HG02678 (cell line): ENCODE measurements around the gene PROSER1.
"Not testable (repeated sequence)": the region's sequence is repeated elsewhere in the genome, so short reads cannot be mapped to it uniquely, and the experiment has no call there.

Experiments
- ATAC-seq: cut with Tn5 transposase; IDR thresholded peaks from one replicate; pipeline ENCODE4 v1.9.1; 2021; ENCODE audit warnings: mild to moderate bottlenecking, moderate library complexity; ENCODE audit not compliant: unreplicated experiment

Gene PROSER1

DNA sequence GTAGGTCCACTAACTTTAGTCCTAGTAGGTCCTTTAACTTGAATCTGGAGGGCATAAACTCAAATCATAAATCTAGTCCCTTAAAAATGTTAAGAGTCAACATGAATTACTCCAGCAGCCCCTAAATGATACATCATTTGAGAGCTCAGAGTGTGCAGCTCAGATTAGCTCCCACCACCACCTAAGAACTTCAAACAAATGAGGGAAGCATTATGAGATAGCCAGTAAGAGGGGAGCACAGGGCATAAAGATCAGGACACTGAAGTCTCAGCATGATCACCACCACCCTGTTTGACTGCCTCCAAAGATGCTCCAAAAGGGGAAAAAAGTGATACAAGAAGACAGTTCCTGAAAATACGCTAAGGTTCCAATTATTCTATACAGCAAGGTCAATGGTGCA lies 5.7 kb downstream of the PROSER1 start:
- no peak for ATAC-seq

DNA sequence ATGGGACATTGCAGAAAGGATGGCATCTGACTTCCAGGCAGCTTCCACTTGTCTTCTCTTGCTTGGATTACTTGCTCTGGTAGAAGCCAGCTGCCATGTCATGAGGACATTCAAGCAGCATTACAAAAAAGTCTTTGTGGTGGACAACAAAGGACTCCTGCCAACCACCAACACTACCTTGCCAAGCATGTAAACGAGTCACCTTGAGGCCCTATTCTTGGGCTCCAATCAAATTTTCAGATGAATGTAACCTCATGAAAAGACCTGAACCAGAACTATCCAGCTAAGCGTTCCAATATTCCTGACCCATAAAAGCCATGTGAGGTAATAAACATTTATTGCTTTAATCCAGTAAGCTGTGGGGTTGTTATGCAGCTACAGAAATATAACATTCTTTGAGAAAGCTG lies 12.5 kb downstream of the PROSER1 start:
- ATAC-seq: no peak

DNA sequence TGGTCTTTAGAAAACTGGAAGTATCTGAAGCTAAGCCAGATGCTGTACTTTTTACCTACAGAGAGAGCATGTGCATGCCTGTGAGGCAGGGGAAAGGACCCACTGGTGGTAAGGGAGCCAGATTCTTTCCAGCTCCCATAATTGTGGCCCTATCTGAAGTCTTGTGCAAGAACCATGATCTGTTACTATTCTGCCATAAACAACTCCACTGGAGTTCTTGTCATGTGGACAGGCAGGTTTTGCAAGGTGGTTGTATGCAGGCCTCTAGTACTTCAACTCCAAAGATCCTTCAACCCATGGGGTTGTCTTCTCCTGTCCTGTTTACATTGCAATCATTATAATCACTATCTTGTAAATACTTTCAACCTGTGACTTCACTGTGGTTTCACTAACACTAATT lies 14.1 kb downstream of the PROSER1 start:
- no peak for ATAC-seq

DNA sequence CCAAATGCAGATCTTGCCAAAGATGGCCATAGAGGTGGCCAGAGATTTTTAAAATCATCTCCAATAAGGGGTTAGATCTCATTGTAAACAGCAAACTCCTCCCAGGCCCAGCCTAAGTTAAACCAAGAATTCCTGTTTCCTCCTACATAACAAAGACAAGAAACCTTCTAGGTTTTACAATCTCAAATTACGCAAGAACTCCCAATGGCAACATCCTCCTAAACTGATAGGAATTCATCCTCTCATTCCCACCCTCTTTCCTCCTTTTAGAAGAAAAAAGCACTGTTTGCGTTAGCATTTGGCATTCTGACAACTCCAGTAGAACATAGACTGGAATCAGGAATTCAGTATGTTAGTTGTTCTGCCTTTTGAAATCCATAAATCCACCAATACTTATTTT lies 14.6 kb downstream of the PROSER1 start:
- ATAC-seq: no peak

DNA sequence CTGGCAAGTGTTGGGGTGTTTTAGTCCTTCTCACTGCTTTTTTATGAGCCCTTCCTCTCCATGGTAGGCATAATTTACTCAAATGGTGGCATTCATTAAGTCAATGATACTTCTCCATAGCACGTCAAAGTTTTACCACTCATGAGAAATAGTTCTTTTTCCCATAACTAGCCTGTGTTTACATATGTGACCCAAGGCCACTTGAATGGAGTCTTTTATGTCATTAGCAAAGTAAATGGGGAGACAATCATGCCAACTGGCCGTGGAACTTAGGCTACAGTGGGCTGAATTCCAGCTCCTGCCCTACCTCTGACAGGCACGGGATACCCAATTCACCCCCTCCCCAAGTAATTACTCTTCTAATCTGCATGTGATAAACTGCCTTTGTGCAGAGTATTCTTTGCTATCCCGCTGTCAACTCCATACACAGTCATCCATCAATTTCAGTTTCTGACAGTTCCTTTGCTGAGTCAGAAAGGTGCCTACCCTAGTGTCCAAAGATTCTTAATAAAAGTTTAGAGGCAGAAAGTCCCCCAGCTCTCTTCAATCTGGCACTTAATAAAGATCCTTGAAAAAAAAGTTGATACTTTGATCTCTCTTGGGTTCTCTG lies 16.9 kb downstream of the PROSER1 start:
- no peak for ATAC-seq

DNA sequence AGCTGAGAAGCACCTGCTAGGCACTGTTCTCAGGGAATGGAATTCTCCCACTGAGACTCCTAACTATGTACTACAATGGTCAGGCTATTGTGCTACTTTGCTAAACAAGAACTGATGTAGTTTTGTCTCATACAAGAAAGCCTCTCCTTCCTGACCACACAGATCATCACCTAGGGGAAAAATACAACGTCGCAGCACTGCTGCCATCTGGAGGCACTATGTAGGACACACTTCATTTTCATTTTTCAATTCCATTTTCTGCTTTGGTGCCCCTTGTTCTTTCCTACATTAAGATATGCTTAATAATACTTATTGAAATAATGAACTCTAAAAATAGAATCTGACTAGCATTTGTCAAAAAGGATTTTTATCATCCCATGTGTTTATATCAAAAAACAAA lies 21.1 kb downstream of the PROSER1 start:
- peak; percentile 72 for ATAC-seq

DNA sequence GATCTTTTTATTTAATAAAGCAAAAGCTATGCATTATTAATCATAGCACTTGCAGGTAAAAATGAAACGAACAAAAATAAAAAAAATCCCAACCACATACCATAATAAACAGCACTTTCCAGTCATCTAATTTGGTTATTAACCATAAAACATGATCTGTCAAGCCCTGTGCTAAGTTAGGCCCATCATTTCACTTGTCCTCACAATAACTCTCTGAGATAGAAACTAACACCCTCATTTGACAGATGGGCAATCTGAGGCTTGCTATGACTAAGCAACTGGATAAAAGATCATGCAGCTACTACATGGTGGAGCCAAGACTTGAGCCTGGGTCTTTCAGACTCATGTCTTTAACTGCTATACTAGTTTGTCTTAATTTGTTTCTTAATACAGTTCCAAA lies 21.8 kb downstream of the PROSER1 start:
- peak; percentile 46 for ATAC-seq

DNA sequence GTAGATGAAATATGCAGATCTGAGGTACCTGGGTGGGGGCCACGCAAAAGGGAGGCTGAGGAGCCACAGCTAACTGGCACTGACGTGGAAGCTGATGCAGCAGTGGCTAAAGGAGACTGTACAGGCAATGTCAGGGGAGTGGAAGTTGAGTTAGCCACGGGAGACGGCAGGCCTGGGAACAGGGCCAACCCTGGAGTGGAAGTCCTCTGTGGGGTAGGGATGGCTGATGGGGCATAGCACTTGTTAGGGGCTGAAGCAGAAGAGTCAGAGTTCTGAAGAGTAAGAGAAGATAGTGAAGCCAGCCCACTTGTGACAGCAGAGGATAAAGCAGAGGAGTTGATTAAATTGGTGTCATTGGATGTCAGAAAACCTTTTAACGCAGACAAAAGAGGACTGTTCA lies 24.4 kb downstream of the PROSER1 start:
- ATAC-seq: no peak

DNA sequence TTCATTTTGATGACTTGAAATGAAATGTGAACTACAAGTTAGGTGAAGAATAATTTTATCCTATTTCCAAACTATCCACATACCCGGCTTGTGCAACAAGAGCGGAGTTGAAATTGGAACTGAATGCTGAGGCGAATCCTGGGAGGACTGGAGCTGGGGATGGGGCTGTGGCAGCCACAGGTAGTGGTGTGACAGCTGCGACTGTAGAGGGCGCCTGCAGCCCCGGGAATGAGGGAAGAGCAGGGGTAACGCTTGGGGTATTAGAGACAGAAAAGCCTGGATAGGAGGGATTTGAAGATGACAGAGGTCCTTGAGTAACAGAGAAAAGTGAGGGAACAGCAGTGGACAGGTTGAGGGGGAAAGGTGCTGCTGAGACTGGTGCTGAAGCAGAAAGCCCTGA lies 25.3 kb downstream of the PROSER1 start:
- ATAC-seq: no peak

DNA sequence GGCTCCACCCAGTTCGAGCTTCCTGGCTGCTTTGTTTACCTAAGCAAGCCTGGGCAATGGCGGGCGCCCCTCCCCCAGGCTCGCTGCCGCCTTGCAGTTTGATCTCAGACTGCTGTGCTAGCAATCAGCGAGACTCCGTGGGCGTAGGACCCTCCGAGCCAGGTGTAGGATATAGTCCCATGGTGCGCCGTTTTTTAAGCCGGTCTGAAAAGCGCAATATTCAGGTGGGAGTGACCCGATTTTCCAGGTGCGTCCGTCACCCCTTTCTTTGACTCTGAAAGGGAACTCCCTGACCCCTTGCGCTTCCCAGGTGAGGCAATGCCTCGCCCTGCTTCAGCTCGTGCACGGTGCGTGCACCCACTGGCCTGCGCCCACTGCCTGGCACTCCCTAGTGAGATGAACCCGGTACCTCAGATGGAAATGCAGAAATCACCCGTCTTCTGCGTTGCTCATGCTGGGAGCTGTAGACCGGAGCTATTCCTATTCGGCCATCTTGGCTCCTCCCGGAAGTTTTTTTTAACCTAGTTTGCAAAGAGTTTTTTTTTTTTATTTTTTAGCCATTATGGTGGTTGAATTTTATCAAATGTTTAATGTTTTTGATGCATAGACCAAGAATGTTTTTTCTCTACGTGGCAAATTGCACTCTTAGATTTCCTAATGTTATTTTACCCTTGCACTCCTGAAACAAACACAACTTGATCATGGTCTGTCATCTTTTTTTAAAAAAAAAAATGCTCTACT lies 31.3 kb downstream of the PROSER1 start:
- not testable (repeated sequence) for ATAC-seq

DNA sequence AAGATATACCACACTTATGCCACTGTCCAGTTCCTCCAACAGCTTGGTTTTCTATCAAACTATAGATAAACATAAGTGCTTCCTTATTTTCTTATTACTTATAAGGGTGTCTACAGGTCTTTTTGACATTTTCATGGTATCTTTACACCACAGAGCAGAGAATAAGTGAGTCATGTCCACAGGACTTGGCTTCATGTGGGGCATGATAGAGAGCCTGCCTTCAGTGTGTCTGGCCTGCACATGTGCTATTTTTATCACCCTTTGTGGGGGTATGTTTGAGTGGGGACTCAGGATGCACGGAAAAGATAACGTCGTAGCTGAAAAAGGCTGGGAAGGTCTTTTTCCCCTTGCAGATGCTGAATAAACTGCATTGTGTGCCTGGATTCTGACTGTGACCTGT lies 39.1 kb downstream of the PROSER1 start:
- ATAC-seq: no peak

DNA sequence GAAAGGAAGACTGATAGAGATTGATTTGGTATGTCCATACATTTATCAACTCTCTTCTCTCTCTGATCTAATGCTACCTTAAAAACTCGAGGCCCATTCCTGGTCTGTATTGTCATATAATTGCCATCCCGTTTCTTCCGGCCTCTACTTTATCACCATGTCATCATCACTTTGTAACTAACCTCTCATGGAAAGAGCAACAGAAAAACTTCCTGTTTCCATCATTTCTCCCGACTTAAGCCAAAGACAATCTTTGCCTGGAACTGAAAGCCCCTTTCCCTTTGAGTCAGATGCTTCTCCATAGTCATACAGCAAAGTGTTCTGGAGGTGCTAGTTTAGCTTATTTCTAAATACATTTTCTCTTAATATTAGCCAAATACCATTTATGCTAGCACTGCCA lies 44.5 kb downstream of the PROSER1 start:
- no peak for ATAC-seq

DNA sequence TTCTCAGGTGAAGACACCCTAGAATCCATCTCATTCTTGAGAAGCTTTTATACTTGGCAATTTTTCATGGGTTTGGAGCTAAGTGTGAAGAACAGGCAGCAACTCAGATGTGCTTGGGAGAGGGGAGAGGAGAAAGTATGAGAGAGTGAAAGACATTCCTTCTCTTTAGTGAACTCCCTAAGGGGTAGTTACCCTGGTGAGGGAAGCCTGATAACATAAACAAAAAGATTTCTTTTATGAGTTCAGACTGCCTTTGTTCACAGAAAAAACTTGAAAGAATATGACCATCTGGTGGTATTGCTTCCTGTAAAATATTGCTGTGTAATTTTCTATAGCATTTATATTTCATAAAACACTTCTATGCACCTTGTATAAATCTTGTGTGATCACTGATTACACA lies 47.2 kb downstream of the PROSER1 start, which contains the start of gene STOML3:
Gene STOML3, minus strand, starts transcription at position 139 of the 400 bp plus-strand sequence. Its CDS starts 110 bp downstream, at position 29.
- no peak for ATAC-seq

DNA sequence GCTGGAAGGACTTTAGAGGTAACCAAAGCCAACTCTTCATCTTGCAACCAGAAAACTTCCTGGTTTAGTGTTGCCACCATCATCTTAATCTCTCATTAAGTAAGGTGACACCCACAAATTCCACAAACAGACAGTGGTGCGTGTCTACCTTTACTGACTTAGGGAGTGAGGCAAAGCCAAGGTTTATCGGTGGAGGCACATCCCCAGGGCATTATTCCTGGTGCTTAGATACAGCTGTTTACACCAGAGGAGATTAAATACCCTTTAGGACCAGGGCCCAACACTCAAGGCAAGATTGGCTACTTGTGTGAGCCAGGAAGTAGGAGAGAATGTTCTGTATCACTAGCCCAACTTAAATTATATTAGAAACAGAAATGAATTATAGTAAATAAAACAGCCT lies 56.8 kb downstream of the PROSER1 start:
- no peak for ATAC-seq

DNA sequence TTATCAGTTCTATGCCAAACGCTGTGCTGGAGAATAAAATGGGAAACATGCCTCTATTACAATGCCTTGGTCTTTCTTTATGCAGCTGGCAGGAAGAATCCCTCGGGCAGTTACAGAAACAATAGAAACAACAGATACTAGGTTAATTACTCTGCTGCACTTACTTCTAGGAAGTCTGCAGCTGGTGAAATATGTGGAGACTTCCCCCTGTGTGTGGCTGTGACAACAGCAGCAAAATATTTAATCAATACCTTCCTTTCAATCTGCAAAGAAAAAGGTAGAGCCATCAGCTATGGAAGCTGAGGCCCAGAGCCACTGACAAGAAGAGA lies 57.2 kb downstream of the PROSER1 start:
- ATAC-seq: no peak

DNA sequence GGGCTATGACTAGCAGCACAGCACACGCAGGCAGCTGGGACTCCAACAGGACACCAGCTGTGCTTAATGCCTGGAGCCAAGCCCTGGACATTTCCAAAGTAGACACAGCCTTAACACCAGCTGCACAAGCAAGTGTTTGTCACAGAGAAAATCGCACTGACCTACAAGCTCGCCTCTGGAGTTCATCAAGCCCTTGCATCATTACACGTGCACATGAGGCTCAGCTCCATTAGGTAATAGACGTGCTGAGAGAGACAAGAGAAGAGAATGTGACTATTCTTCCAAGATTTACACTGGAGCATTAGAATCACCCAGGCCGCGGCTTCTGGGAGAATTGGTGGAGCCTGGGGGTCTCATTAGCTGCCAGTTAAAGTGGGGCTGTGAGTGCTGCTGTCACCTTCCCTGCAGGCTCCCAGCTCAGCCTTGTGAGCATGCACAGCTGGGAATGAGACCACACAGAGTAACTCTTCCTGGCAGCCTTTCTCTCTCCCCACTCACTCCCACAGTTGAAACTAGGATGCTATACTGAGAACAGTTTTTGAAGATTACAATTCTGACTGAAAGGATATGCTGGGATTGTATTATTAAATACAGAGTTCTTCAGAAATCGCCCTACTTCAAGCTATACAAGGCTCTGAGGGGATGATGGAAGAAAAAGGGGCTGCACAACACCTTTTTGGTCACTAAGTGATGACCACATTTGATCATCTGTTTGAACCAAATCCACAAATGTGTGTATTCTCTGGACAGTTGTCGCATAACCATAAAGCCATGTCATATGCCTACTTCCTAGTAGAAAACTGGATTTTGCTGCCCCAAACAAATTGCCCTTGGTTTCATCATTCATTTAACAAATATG lies 57.8 kb downstream of the PROSER1 start:
- no peak for ATAC-seq

DNA sequence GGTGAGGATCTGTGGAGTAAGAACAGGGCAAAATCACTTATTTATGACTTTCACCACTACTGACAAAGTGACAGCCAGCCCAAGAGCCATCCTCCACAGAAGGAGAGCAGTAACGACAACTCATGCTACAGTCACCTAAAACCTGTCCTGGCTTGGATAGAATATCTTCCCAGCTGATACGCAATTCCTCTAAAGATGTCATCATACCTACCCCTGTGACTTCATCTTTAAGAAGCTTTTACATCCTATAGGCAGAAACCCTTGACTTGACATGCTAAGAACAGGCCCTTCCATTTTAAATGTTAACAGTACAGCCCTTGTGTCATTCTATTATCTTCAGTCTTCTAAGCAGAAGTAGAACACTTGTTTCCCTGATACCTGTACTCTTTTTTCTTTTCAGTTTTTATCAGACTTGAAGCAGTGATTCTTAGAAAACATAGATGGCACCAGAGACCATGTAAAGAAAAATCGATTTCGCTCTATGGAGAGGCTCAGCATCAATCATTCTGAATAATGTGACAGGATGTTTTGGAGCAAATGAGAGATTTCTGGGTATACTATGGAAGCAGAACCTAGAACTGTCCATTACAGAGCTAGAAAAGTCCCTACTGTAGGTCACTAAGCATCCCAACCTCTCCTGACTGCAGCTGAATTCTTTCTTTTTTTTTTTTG lies 67.4 kb downstream of the PROSER1 start:
- no peak for ATAC-seq

DNA sequence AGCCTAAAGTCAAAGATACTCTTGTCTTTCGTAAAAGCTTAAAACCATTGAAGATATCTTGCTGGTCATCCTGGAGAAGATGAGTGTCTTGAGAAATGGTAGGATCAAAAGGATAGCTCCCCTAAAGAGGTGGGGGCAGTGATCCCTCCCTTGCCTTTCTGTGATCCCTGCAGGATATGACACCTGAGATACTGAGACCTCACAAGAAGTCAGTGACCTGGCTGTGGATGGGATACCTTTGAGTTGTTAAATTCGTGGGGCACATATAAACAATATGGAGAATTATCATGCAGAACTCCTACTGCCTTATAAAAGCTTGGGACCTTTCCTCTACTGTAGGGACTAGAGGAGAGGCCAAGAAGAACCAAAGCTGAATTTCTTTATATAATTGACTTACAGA lies 68.7 kb downstream of the PROSER1 start:
- ATAC-seq: no peak

DNA sequence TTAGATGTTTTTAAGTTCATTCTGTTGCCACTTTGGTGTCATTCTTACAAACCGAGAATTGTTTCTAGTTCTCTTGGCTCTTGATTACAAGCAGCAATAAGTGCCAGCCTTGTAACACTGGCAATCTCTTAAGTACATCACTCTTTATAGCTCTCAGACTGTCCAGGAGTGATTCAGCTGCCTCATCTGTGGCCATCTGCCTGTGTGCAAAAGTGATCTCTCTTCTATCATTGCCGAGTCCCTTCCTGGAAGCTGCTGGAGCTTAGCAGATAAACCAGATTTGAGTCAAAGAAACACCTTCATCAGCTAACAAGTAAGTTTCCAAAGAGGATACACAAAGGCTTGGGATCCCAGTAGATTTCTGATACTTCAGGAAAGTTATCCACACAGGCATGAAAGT lies 70.4 kb downstream of the PROSER1 start:
- ATAC-seq: no peak

DNA sequence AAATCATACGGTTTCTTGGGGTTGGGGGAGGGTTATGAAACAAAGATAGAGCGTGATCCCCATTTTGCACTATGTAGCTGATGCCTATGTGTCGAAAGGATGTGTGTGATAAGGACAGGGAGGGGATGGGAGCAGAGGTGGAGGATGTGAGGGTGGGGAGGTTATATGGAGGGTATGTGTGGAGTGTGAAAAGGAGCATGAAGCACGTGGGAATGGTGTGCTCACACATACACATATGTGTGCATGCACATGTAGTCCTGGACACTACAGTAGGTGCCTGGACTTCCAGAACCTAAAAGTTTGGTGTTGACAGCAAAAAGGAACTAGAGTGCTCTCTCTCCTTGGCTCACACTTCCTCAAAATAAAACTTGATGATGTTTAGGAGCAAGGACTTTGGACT lies 72.6 kb downstream of the PROSER1 start:
- ATAC-seq: no peak

DNA sequence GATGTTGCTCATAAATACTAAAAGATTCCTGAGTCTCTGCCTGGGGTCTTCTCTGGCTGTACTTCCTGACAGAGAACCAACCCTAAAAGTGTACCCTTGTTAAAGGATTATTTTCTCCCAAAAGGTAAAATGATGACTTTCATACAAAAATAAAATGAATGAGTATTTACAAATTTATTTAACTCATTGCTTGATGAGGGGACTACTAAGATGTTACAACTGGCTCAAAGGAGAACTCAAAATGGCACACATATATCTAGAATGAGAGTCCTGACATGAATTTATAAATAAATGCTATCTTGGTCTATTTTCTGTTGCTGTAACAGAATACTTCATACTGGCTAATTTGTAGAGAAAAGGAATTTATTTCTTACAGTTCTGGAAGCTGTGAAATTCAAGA lies 77.7 kb downstream of the PROSER1 start:
- no peak for ATAC-seq
